ENCODE data around the gene CRADD.
"Not testable (repeated sequence)": the region's sequence is repeated elsewhere in the genome, so short reads cannot be mapped to it uniquely, and the experiment has no call there.

CRADD gene

DNA sequence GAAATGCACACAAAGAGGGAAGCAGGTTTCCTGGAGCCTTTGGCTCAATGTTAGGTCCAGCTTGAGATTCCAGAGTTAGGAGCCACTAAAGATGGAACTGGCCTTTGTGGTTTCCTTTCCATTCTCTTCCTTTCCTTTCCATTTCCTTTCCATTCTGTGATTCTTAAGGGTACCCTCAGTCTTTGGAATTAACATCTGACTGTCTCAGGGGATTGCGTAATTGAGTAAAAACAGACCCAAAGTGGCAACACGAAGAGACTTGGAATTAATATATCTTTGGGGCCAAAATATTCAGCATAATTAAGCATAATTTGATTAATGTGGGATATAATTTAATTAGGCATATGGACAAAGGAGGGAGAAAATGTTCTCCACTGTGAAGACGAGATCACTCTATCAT lies 205.6 kb downstream of the CRADD start:
- DNase-seq = no peak

DNA sequence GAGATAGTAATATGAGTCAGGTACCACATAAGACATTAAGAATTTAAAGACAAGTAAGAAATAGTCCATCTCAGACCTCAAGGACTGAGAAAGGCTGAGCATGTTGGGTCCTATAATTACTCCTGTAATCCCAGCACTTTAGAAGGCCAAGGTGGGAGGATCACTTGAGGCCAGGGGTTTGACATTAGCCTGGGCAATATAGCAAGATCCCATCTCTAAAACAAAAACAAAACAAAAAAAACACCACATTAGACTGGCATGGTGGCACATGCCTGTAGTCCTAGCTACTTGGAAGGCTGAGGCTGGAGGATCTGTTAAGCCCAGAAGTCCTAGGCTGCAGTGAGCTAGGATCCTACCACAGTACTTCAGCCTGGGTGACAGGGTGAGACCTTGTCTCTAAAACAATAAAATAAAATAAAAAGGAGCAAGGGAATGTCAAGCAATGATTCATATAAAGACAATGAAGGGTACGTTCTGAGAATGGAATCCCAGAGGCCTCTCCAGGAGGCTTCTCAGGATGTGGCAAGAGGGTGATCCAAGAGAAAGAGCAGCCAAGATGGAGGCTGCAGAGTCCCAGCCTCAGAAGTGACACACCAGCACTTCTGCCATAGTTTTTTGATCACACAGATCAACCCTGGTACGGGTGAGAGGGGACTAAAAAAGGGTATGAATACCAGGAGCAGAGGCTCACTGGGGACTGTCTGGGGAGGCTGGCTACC lies 206.4 kb downstream of the CRADD start:
- DNase-seq = no peak

- DNase-seq = no peak
Measured at GRCh38 chr12:93884794-93885460, 207.8 kb downstream of the CRADD start.

GRCh38 chr12:93885973-93886532 lies 208.9 kb downstream of the CRADD start:
- DNase-seq = not testable (repeated sequence)

- DNase-seq = no peak
Measured at GRCh38 chr12:93886533-93887511, 209.6 kb downstream of the CRADD start.

- DNase-seq = no peak
Measured at GRCh38 chr12:93888964-93889363, 211.8 kb downstream of the CRADD start.

GRCh38 chr12:93889516-93890212 lies 212.5 kb downstream of the CRADD start:
- no peak for DNase-seq

DNA sequence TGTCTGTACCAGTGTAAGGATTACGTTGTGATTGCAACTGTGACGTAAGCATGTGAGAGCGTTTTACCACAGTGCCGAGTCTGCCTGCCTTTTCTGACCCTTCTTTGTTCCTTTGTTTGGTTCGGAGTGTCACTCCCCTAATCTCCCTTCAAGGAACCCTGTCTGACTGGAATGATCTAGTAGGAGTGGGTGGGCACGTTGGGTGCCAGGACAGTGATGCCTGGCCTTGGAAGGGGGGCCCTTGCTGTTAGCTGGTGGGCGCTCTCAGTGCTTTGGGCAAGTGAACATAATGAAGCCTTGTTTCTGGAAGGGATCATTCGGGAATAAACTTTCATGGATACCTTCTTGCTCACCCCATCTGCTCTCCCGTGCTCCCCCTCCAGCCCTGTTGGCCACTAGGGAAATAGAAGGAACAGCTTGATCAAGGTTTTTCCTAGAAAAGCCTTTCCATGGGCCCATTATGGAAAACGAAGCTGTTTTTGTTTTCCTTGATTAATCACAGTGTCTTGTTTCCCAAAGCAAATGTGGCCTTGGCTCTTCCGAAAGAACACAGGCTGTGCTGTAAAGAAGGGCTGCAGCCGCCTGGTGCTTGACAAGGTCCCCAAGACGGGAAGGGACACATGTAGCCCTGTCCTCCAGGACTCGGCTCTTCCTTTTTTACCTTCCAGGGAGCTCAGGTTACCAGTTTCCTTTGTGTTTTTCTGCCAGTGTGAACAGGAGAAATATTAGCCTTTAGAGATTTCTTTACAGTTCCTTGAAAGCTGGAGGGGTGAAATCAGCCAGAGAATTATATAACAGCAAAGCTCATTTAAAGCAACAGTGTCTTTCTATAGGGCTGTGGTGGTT lies 215.5 kb downstream of the CRADD start:
- DNase-seq = no peak

- no peak for DNase-seq
Measured at GRCh38 chr12:93894391-93895088, 217.4 kb downstream of the CRADD start.

- no peak for DNase-seq
Measured at GRCh38 chr12:93895089-93895445, 217.9 kb downstream of the CRADD start.

- no peak for DNase-seq
Measured at GRCh38 chr12:93896427-93896826, 219.3 kb downstream of the CRADD start.

DNA sequence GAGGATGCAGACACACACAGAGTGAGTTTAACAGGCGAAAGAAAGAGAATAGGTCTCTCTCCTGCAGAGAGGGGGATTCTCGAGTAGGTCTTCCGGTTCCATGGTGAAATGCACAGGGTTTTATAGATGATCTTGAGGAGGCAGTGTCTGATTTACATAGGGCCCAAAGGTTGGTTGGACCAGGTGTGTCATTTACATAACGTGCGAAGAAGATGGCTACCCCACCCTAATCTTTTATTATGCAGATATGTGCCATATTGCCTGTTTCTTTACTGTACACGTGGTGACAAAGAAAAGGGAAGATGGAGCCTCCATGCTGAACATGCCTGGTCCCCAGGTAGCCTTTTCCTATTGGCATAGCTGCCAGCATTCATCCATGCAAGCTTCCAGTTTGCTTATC lies 219.8 kb downstream of the CRADD start:
- DNase-seq = no peak

DNA sequence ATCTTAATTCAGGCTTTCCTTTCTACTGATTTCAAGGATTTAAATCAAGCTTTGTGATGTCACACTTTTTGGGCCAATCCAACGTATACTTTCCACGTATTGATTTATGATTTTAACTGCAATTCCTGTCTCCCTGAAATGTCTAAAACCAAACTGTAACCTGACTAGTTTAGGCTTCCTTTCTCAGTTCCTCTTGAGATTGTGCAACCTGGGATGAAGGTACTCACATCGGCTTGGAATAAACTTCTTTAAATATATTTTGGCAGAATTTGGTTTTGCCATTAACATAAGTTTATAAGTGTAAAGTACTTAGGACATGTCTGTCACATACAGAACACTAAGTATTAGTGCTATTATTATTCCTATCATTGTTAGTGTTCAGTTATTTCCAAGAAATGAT lies 224.6 kb downstream of the CRADD start:
- no peak for DNase-seq

DNA sequence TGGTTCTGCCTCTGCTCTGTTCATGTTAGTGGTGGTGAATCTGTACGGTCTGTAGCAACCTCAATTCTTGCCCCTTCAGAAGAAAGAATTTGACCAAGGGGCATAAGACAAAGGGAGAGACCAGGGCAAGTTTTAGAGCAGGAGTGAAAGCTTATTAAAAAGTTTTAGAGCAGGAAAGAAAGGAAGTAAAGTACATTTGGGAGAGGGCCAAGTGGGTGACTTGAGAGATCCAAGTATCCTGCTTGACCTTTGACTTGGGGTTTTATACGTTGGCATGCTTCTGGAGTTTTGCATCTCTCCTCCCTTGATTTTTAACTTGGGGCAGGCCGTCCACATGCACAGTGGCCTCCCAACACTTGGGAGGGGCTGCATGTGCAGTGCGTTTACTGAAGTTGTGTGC lies 225.0 kb downstream of the CRADD start:
- DNase-seq = no peak

DNA sequence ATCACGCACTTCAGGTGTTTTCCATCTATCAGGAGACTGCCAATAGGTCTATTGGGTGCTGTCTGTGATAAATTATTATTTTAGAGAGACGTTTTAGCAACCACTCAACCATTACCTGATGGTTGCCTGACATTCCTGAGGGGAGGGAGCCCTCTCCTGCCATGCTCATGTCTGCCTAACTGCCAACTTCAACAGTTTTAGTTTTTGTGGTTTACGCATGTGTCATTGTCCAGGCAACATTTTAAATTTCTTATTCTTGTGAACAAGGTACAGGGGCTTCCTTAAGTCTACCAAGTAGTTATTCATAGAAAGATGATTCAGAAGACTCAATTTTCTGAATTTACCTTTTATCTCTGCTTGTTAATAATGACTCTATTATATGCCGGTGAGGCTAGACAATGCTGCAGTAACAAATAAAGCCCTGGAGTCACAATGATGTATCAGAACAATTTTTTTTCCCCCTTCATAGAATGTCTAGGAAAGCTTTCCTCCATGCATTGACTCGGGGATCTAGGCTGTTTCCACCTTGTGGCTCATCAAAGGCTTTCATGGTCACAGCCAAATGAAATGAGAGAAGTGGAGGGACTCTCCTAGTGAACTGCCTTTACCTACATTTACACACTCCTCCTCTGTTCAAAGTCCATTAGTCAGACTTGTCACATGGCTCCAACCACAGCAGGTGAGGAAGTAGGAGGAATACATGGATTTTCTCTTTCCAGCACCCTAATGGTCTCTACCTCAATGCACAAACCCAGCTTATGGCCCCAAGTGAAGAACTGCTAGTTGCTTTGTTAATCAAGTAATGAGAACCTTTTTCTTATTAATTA lies 225.8 kb downstream of the CRADD start:
- no peak for DNase-seq

DNA sequence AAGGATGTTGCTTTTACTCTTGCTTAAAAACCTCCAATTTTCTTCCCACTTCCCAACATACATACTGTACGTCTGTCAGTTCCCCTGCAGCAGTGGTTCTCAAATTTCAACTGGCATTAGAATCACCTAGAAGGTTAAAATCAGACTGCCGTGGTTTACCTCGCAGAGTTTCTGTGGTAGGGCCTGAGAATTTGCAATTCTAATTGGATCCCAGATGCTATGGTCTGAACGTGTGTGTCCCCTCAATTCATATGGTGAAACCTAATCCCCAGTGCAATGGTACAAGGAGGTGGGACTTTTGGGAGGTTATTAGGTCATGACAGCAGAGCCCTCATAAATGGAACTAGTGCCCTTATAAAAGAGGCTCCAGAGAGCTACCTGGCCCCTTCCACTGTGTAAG lies 226.9 kb downstream of the CRADD start:
- DNase-seq = no peak

DNA sequence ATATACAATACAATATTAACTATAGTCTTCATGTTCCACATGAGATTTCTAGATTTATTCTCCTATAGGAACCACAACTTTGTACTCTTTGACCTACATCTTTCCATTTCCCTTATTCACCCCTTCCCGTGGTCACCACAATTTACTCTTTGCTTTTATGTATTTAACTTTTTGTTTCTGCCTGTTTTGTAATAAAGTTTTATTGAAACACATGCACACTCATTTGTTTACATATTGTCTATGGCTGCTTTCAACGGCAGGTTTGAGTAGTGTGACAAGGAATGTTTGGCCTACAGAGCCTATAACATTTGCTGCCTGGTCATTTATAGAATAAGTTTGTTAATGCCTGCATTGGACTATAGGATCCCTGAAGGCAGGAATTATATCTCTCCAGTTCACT lies 231.1 kb downstream of the CRADD start:
- no peak for DNase-seq

DNA sequence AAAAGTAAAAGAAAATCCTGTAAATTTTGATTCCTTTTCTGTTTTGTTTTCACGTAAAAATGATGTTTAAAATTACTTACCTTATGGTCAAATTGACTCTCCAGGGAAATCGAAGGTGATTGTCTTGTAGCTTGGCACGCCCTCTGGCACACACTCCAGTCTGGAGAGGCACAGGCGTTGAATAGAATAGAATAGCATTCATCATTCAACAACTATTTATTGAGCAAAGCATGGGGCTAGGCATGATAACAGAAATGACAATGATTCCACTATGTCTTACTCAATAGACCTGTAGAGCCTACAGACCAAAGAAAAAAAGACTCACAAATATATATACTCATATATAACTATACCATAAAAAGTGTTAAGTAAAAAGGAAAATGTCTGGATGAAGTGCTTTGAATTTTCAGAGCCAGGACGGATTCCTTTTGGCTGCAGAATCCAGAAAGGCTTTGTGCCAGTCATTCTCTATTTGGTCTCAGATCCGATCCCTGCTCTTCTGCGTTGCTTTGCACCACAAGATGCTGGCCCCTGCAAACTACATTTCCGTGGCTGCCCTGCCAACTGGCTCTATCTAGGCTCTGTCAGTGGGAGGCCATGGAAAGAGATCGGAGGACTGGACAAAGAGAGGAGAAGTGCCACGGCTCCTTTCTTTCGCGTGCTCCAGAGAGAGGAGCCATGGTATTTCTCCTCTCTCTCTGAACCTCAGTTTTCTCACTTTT lies 231.8 kb downstream of the CRADD start:
- DNase-seq = no peak

GRCh38 chr12:93911396-93911795 lies 234.2 kb downstream of the CRADD start:
- DNase-seq = no peak
